ENCODE data around the gene SPECC1. TPM values are rescaled to one million over a fixed set of nuclear protein-coding genes. Genes with fewer than 3 reads are reported as not detected.

The SPECC1 gene
- total RNA-seq, 4 donors from 2014 or later, result 22.5 to 36.3 (median 33.2) TPM

DNA sequence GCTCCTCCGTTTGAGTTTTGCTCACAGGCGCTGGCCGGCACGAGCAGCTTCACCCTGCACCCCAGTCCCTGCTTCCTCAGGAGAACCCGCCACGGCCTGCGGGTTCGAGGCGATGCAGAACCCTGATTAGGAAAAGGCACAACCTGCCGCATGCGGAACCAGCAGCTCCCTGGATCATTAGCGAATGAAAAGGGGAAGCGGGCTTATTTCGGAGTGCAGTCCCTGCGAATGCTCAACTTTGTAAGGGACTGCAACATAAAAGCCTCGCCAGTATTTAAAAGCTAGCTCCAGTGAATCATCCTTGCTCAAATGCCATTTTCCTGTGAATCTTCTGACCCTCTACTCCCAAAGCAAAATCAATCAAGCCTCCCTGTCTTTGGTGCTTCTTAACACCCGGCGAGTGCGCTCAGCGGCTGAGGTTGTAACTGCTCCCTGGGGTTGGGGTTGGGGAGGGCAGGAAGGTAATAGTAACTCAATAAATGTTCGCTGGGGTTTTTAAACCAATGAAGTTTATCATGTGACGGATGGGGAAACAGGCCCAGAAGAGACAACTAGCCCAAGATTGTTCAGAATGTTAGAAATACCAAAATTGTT, 30.9 kb upstream of the SPECC1 start:
- Histone ChIP-seq H3K4me1 (peaks cover 0 to 47% (median 12%) of the 10 kb centered on the region in 3 donors), H3K27me3 (no peaks in the 10 kb centered on the region), H3K36me3 (no peaks in the 10 kb centered on the region), H3K9me3 (no peaks in the 10 kb centered on the region), H3K4me3 (peak overlapping the region; percentile 87 to 95), H3K27ac (peak overlapping the region; percentile 73 to 93 (median 89))
- WGBS, 2 donors (ENCODE audit: low coverage in 1 of 2), result 20 to 53% methylated on average over 4 to 7 of the region's 22 CpGs
- no peak for ATAC-seq
- TF ChIP-seq EP300 (IDR thresholded peaks at IDR 0.05), result no peak
- TF ChIP-seq, protein P1, sequence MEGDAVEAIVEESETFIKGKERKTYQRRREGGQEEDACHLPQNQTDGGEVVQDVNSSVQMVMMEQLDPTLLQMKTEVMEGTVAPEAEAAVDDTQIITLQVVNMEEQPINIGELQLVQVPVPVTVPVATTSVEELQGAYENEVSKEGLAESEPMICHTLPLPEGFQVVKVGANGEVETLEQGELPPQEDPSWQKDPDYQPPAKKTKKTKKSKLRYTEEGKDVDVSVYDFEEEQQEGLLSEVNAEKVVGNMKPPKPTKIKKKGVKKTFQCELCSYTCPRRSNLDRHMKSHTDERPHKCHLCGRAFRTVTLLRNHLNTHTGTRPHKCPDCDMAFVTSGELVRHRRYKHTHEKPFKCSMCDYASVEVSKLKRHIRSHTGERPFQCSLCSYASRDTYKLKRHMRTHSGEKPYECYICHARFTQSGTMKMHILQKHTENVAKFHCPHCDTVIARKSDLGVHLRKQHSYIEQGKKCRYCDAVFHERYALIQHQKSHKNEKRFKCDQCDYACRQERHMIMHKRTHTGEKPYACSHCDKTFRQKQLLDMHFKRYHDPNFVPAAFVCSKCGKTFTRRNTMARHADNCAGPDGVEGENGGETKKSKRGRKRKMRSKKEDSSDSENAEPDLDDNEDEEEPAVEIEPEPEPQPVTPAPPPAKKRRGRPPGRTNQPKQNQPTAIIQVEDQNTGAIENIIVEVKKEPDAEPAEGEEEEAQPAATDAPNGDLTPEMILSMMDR (IDR thresholded peaks at IDR 0.05), result no peak
- no peak for TF ChIP-seq POLR2A (IDR thresholded peaks at IDR 0.05)
- no peak for TF ChIP-seq POLR2AphosphoS5 (IDR thresholded peaks at IDR 0.05)

DNA sequence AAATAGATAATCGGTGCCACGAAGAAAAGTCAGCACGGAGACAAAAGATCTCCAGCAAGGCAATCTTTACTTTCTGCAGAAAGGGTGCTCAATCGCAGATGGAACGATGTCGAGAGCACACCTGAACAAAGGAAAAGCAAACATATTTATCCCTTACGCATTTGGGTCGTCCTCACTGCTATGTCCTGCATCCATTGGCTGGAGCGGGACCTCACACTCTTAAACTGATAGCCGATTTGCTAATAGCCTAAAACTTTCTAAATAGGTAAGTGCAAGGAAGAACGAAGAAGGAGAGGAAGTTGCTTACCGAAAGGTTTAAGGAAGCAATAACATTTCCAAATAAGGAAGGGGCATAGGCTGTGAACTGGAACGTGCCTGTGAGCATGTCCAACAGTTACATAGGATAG, 30.4 kb upstream of the SPECC1 start:
- Histone ChIP-seq H3K27me3 (no peaks in the 10 kb centered on the region), H3K36me3 (no peaks in the 10 kb centered on the region), H3K27ac (peak overlapping the region in 3 of 4 donors; percentile 88 to 93 (median 90)), H3K4me3 (no peak overlapping the region), H3K4me1 (peaks cover 0 to 42% (median 12%) of the 10 kb centered on the region in 3 donors), H3K9me3 (no peaks in the 10 kb centered on the region)
- ATAC-seq, result no peak
- WGBS, 2 donors (ENCODE audit: low coverage in 1 of 2), result 77 to 90% methylated on average over 9 to 13 of the region's 13 CpGs
- TF ChIP-seq POLR2A (IDR thresholded peaks at IDR 0.05) (no peak), POLR2AphosphoS5 (IDR thresholded peaks at IDR 0.05) (no peak), EP300 (IDR thresholded peaks at IDR 0.05) (no peak)
- TF ChIP-seq, protein P1 (IDR thresholded peaks at IDR 0.05), result no peak

DNA sequence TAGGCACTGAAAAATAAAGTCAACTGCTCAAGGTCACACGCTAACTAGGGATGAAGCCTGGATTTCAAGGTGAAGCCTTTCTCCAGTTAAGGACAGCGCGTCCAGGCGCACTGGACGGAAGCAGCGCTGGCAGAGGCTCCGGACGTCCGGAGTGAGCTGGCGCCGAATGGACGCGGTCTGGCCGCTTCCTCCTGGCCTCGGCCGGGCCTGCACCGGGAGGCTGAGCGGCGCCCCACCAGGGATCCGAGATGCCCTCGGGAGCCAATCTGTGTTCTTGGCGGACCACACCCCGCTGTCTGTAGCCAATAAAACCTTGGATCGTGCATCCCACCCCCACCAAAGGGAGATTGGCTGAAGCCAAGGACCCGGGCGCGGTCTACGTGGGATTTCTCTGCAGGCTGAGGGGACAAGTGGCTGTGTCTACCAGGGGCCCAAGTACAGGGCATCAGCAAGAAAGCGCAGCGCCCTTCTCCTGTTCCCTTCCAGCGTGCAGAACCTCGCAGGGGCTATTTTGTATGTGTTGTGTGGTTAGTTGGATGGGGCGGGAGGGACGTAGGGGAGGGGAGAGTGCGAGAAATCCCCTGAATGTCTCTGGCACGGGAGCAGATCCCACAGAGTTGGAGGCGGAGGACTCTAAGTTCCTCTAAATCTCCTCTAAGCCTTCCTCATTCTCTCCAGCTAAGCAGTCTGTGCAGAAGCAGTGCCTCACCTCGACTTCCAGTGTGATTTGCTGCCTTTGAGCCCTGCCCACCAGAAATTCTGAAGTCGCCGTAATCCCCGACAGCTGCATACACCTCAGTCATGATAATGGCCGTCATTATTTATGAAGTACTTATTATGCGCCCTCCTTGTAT, 29.0 kb upstream of the SPECC1 start:
- 71 to 77% methylated on average over 6 to 14 of the region's 43 CpGs for WGBS, 2 donors (ENCODE audit: low coverage in 1 of 2)
- Histone ChIP-seq H3K27me3 (no peaks in the 10 kb centered on the region), H3K36me3 (no peaks in the 10 kb centered on the region), H3K27ac (peak overlapping the region in 2 of 4 donors; percentile 17 to 44), H3K4me3 (no peak overlapping the region), H3K9me3 (no peaks in the 10 kb centered on the region), H3K4me1 (peaks cover 0 to 35% (median 12%) of the 10 kb centered on the region in 3 donors)
- no peak for TF ChIP-seq POLR2A (IDR thresholded peaks at IDR 0.05)
- TF ChIP-seq EP300 (IDR thresholded peaks at IDR 0.05), result no peak
- TF ChIP-seq, protein P1 (IDR thresholded peaks at IDR 0.05), result no peak
- no peak for TF ChIP-seq POLR2AphosphoS5 (IDR thresholded peaks at IDR 0.05)
- no peak for ATAC-seq

DNA sequence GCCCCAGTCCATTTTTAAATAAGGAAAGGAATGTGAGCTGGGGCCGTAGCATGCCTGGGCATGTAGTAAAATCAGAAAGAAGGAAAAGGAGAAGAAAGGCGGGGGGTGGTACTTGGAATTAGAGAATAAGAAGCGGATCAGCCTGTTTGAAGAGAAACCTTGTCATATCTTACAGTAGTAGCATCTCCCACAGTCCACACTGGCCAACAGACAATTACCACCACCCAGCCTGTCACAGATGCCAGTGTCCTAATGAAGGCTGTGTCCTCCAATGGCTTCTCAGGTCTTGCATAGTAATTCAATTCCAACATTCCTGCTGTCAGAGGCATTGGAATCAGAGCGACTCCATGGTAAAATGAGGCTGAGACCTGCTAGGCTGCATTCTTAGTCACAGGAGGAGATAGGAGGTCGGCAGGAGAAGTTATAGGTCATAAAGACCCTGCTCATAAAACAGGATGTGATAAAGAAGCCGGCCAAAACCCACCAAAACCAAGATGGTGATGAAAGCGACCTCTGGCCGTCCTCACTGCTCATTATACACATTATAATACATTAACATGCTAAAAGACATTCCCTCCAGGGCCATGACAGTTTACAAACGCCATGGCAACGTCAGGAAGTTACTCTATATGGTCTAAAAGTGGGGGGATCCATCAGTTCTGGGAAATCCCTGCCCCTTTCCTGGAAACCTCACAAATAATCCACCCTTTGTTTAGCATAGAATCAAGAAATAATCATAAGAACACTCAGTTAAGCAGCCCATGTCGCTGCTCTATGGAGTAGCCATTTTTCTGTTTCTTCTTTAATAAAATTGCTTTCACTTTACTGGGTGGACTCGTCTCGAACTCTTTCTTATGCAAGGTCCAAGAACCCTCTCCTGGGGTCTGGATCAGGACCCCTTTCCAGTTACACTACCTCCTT, 22.0 kb upstream of the SPECC1 start:
- H3K9me3 ChIP-seq, result no peaks in the 10 kb centered on the region
- no peaks in the 10 kb centered on the region for H3K36me3 ChIP-seq
- H3K4me1 ChIP-seq, result no peaks in the 10 kb centered on the region
- peaks cover 5% of the 10 kb centered on the region for H3K27me3 ChIP-seq
- H3K4me3 ChIP-seq, result no peak overlapping the region
- WGBS, 2 donors (ENCODE audit: low coverage in 1 of 2), result 62 to 71% methylated on average over 8 to 12 of the region's 13 CpGs
- H3K27ac ChIP-seq, result no peak overlapping the region
- TF ChIP-seq, protein P1 (IDR thresholded peaks at IDR 0.05), result no peak
- no peak for TF ChIP-seq POLR2A (IDR thresholded peaks at IDR 0.05)
- no peak for TF ChIP-seq EP300 (IDR thresholded peaks at IDR 0.05)
- no peak for TF ChIP-seq POLR2AphosphoS5 (IDR thresholded peaks at IDR 0.05)
- ATAC-seq, result no peak

All from gastroesophageal sphincter (tissue), 4 donors.